Suprapubic skin (tissue), 4 donors: ENCODE measurements around the gene HNRNPH1.
"Not testable (repeated sequence)": the region's sequence is repeated elsewhere in the genome, so short reads cannot be mapped to it uniquely, and the experiment has no call there.

Experiments used
- EP300 ChIP-seq: sonication (generic); formaldehyde crosslinking; IDR thresholded peaks from one replicate; pipeline ENCODE4 v1.6.1; 2017; ENCODE audit warnings: antibody characterized with exemption
- POLR2A ChIP-seq, 2 donors: fragments of 450-650 bp; IDR thresholded peaks; one replicate each; pipeline ENCODE4 v1.6.1; 2017; ENCODE audit warnings: antibody characterized with exemption in 2 of 2, mild to moderate bottlenecking in 2 of 2, moderate library complexity in 2 of 2
- POLR2AphosphoS5 ChIP-seq, 3 donors: sonication (generic); formaldehyde crosslinking; IDR thresholded peaks; one replicate each; pipeline ENCODE4 v1.6.1; 2017; ENCODE audit warnings: antibody characterized with exemption in 3 of 3
- TF ChIP-seq, protein P1 (sequence below), 2 donors: fragments of 200-600 bp in 1 of 2; fragments of 450-650 bp in 1 of 2; sonication (generic) in 1 of 2; IDR thresholded peaks; one replicate each; pipeline ENCODE4 v1.5.1; 2016 to 2019; ENCODE audit warnings: antibody characterized with exemption in 2 of 2, mild to moderate bottlenecking in 1 of 2, moderate library complexity in 1 of 2

DNA sequence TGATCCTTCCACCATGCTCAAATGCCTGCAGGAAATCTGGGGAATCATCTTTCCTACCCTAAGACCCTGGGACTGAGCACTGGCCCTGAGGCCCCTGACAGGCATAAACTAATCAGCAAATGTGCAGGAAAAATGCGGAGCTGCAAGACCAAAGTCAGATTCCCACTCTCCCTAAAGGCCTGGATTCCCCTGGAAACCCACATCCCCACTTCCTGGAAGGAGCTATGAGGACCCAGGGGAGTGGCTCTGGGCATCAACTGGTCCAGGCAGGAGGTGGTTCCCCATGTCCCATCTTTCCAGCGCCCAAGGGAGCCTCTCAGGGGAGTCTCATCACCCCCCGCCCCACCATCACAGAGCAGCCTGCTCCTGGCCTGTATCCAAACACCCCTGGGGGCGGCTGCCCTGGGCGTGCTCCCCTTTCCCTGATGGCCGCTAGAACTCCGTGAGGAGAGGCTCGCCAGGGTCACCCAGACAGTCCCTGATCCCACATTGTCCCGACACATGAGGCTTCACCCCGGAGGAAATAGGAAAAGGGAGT lies 25.8 kb upstream of the HNRNPH1 start:
- TF ChIP-seq, protein P1, sequence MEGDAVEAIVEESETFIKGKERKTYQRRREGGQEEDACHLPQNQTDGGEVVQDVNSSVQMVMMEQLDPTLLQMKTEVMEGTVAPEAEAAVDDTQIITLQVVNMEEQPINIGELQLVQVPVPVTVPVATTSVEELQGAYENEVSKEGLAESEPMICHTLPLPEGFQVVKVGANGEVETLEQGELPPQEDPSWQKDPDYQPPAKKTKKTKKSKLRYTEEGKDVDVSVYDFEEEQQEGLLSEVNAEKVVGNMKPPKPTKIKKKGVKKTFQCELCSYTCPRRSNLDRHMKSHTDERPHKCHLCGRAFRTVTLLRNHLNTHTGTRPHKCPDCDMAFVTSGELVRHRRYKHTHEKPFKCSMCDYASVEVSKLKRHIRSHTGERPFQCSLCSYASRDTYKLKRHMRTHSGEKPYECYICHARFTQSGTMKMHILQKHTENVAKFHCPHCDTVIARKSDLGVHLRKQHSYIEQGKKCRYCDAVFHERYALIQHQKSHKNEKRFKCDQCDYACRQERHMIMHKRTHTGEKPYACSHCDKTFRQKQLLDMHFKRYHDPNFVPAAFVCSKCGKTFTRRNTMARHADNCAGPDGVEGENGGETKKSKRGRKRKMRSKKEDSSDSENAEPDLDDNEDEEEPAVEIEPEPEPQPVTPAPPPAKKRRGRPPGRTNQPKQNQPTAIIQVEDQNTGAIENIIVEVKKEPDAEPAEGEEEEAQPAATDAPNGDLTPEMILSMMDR (IDR thresholded peaks at IDR 0.05), result not testable (repeated sequence)
- TF ChIP-seq POLR2A (IDR thresholded peaks at IDR 0.05); EP300; POLR2AphosphoS5 (IDR thresholded peaks at IDR 0.05): not testable (repeated sequence)
